ENCODE data around the gene MNDA.
"Not testable (repeated sequence)": the region's sequence is repeated elsewhere in the genome, so short reads cannot be mapped to it uniquely, and the experiment has no call there.

MNDA gene

GRCh38 chr1:158840236-158840635 lies 9.1 kb downstream of the MNDA start:
- DNase-seq, result no peak

- DNase-seq, result no peak
Observed at GRCh38 chr1:158864595-158864994, 33.4 kb downstream of the MNDA start.

GRCh38 chr1:158870438-158870837 lies 39.3 kb downstream of the MNDA start:
- not testable (repeated sequence) for DNase-seq

- DNase-seq, result no peak
Observed at GRCh38 chr1:158873141-158873540, 42.0 kb downstream of the MNDA start.

GRCh38 chr1:158893654-158894053 lies 62.5 kb downstream of the MNDA start:
- DNase-seq, result no peak

GRCh38 chr1:158898722-158899121 lies 67.6 kb downstream of the MNDA start:
- no peak for DNase-seq

All from activated gamma-delta T cell treated with Interleukin-2 at 50 U/mL for 16 hours (primary cell).